ENCODE measurements around the gene GALNTL6. TPM values are rescaled to one million over a fixed set of nuclear protein-coding genes. Genes with fewer than 3 reads are reported as not detected.

The GALNTL6 gene
- total RNA-seq, 4 donors from 2014 or later = 0.82 to 0.95 TPM; not detected in 2

- H3K4me1 ChIP-seq = no peaks in the 10 kb centered on the region
- no peaks in the 10 kb centered on the region for H3K27me3 ChIP-seq
- no peaks in the 10 kb centered on the region for H3K36me3 ChIP-seq
- DNase-seq = no peak
- no peak for TF ChIP-seq CTCF (IDR thresholded peaks at IDR 0.05)
- no peak for TF ChIP-seq EP300 (IDR thresholded peaks at IDR 0.05; ENCODE audit: low read depth)
- no peak for TF ChIP-seq POLR2A (IDR thresholded peaks at IDR 0.05)
- TF ChIP-seq POLR2AphosphoS5 (IDR thresholded peaks at IDR 0.05) = no peak
- H3K9me3 ChIP-seq = no peaks in the 10 kb centered on the region
- H3K4me3 ChIP-seq = no peak overlapping the region
- H3K27ac ChIP-seq = no peak overlapping the region
- intact Hi-C loops (cut with DNase I; ENCODE audit: low total_unique reads) = loop anchor here (5.0 to 10.0 kb wide), 2 partner anchors 151 to 233 kb away; no protein-coding TSS in a partner anchor
- in situ Hi-C loops (cut with MboI; ENCODE audit: low pct_ligation_motif_present in 1 of 4, low pct_unique_long_range_greater_than_20kb in 1 of 4, low sequenced_read_pairs in 3 of 4) = loop anchor here in 3 of 4 donors (10.0 to 25.0 kb wide), 3 partner anchors 231 to 388 kb away; no protein-coding TSS in a partner anchor
Measured at GRCh38 chr4:173024203-173024602, 1211.0 kb downstream of the GALNTL6 start.

- TF ChIP-seq POLR2A (IDR thresholded peaks at IDR 0.05) (no peak), CTCF (IDR thresholded peaks at IDR 0.05) (peak; percentile 63 to 84 (median 76)), EP300 (IDR thresholded peaks at IDR 0.05; ENCODE audit: low read depth) (no peak), POLR2AphosphoS5 (IDR thresholded peaks at IDR 0.05) (no peak)
- 67 to 93% methylated on average over 1 of the region's 1 CpG for WGBS, 2 donors (ENCODE audit: low coverage in 1 of 2)
- no peak overlapping the region for H3K27ac ChIP-seq
- intact Hi-C loops (cut with DNase I; ENCODE audit: low total_unique reads) (loop anchor here (10.0 kb wide), 1 partner anchor 150 kb away; no protein-coding TSS in a partner anchor), in situ Hi-C loops (cut with MboI; ENCODE audit: low pct_ligation_motif_present in 1 of 4, low pct_unique_long_range_greater_than_20kb in 1 of 4, low sequenced_read_pairs in 3 of 4) (loop anchor here in 2 of 4 donors (5.0 to 25.0 kb wide), 3 partner anchors 137 to 232 kb away; partner anchors contain the start of gene GALNT7 (in 1 of the 2))
- DNase-seq = peak; percentile 26
- H3K4me3 ChIP-seq = no peak overlapping the region
- no peaks in the 10 kb centered on the region for H3K36me3 ChIP-seq
- no peaks in the 10 kb centered on the region for H3K9me3 ChIP-seq
- no peaks in the 10 kb centered on the region for H3K27me3 ChIP-seq
- no peaks in the 10 kb centered on the region for H3K4me1 ChIP-seq
Measured at GRCh38 chr4:173025131-173025530, 1211.9 kb downstream of the GALNTL6 start.

- Histone ChIP-seq H3K36me3 (no peaks in the 10 kb centered on the region), H3K9me3 (no peaks in the 10 kb centered on the region), H3K27me3 (no peaks in the 10 kb centered on the region), H3K4me1 (peaks cover 6 to 46% (median 29%) of the 10 kb centered on the region in 4 donors), H3K27ac (peak overlapping the region in 3 of 4 donors; percentile 63 to 75 (median 71)), H3K4me3 (no peak overlapping the region)
- intact Hi-C loops (cut with DNase I; ENCODE audit: low total_unique reads) = no loop called here
- no peak for DNase-seq
- no peak for TF ChIP-seq POLR2A (IDR thresholded peaks at IDR 0.05)
- no peak for TF ChIP-seq EP300 (IDR thresholded peaks at IDR 0.05; ENCODE audit: low read depth)
- no peak for TF ChIP-seq CTCF (IDR thresholded peaks at IDR 0.05)
- no peak for TF ChIP-seq POLR2AphosphoS5 (IDR thresholded peaks at IDR 0.05)
- WGBS, 2 donors (ENCODE audit: low coverage in 1 of 2) = 68 to 100% methylated on average over 1 of the region's 1 CpG
- in situ Hi-C loops (cut with MboI; ENCODE audit: low pct_ligation_motif_present in 1 of 4, low pct_unique_long_range_greater_than_20kb in 1 of 4, low sequenced_read_pairs in 3 of 4) = loop anchor here in 1 of 4 donors (25.0 kb wide), 1 partner anchor 125 kb away; the partner anchor contains the start of gene GALNT7
Measured at GRCh38 chr4:173037242-173037641, 1224.0 kb downstream of the GALNTL6 start.

GRCh38 chr4:173038192-173038896 lies 1225.1 kb downstream of the GALNTL6 start:
- 30 to 48% methylated on average over 6 of the region's 6 CpGs for WGBS, 2 donors (ENCODE audit: low coverage in 1 of 2)
- peak overlapping the region in 1 of 4 donors; percentile 3 for H3K4me3 ChIP-seq
- DNase-seq = no peak
- H3K9me3 ChIP-seq = no peaks in the 10 kb centered on the region
- in situ Hi-C loops (cut with MboI; ENCODE audit: low pct_ligation_motif_present in 1 of 4, low pct_unique_long_range_greater_than_20kb in 1 of 4, low sequenced_read_pairs in 3 of 4) (loop anchor here in 1 of 4 donors (25.0 kb wide), 1 partner anchor 124 kb away; the partner anchor contains the start of gene GALNT7), intact Hi-C loops (cut with DNase I; ENCODE audit: low total_unique reads) (no loop called here)
- H3K36me3 ChIP-seq = no peaks in the 10 kb centered on the region
- peak overlapping the region; percentile 32 to 75 (median 67) for H3K27ac ChIP-seq
- peaks cover 6 to 46% (median 29%) of the 10 kb centered on the region in 4 donors for H3K4me1 ChIP-seq
- no peak for TF ChIP-seq POLR2A (IDR thresholded peaks at IDR 0.05)
- TF ChIP-seq EP300 (IDR thresholded peaks at IDR 0.05; ENCODE audit: low read depth) = no peak
- no peak for TF ChIP-seq POLR2AphosphoS5 (IDR thresholded peaks at IDR 0.05)
- TF ChIP-seq CTCF (IDR thresholded peaks at IDR 0.05) = no peak
- H3K27me3 ChIP-seq = no peaks in the 10 kb centered on the region
